GM19099 (cell line): ENCODE measurements around the gene ATCAY.

Experiments used
- POLR2A ChIP-seq: IDR thresholded peaks from 3 replicates; pipeline ENCODE4 v1.6.1; 2011; ENCODE audit warnings: low read depth; ENCODE audit not compliant: insufficient read length; ENCODE audit errors: extremely low read depth

The ATCAY gene

GRCh38 chr19:3914199-3914598 is 33.7 kb downstream of the ATCAY start:
- no peak for TF ChIP-seq POLR2A

DNA sequence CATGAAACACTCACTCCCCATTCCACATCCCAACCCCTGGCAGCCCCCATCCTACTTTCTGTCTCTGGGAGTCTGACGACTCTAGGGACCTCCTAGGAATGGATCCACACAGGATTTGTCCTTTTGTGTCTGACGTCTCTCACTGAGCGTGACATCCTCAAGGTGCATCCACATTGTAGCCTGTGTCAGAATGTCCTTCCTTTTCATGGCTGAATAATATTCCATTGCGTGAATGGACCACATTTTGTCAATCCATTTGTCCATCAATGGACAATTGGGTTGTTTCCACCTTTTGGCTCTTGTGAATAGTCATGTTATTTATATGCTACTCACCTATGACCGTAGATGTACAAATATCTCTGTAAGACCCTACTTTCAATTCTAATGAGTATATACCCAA is 35.5 kb downstream of the ATCAY start:
- no peak for TF ChIP-seq POLR2A

- no peak for TF ChIP-seq POLR2A
Measured at GRCh38 chr19:3919793-3920192, 39.3 kb downstream of the ATCAY start.

DNA sequence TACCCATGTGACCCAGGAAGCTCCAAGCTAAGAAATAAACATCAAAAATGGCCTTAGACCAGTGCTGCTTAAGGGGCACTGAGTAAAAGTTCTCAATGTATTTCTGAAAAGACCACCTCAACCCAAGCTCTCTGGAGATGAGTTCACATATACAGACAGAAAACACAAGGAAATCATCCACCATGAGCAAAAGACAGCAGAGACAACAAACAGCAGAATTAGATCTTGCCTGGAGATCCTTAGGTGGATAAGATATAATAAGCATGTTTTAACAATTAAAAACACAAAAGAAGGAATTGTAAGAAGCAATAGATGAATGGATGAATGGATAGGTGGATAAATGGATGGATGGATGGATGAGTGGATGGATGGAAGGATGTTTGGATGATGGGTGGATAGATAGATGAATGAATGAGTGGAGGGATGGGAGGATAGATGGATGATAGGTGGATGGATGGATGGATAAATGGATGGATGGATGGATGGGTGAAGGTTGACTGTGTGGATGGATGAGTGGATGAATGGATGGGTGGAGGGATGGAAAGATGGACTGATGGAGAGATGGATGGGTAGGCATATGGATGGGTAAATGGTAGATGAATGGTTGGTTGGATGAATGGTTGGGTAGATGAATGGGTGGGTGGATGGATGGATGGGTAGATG is 42.7 kb downstream of the ATCAY start:
- no peak for TF ChIP-seq POLR2A

DNA sequence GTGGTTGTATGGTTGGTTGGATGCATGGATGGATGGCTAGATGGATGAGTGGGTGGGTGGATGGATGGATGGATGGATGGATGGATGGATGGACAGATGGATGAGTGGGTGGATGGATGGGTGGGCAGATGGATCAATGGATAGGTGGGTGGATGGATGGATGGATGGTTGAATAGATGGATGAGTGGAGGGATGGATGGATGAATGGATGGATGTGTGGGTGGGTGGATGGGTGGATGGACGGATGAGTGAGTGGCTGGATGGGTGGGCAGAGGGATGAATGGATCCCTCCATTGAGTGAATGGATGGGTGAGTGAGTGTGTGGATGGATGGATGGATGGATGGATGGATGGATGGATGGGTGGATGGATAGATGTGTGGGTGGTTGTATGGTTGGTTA is 43.4 kb downstream of the ATCAY start:
- no peak for TF ChIP-seq POLR2A

DNA sequence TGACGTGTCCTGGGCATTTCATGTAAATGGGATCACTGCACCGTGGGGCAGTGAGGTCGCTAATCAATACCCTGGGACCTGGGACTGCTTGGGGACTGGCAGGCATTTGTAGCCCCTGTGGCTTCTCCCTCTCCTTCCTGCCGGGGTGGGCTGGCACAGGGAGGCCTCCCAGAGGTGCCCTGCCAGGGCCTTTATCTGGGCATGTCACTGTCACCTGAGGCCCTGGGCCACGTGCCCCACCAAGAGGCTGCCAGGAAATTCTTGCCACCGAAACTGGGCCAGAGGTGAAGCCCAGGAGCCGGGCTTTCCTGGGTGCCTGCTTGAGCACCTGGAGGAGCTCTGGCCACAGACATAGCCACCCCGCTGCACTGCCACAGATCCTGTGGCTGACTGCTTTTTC is 50.6 kb downstream of the ATCAY start:
- TF ChIP-seq POLR2A: no peak

DNA sequence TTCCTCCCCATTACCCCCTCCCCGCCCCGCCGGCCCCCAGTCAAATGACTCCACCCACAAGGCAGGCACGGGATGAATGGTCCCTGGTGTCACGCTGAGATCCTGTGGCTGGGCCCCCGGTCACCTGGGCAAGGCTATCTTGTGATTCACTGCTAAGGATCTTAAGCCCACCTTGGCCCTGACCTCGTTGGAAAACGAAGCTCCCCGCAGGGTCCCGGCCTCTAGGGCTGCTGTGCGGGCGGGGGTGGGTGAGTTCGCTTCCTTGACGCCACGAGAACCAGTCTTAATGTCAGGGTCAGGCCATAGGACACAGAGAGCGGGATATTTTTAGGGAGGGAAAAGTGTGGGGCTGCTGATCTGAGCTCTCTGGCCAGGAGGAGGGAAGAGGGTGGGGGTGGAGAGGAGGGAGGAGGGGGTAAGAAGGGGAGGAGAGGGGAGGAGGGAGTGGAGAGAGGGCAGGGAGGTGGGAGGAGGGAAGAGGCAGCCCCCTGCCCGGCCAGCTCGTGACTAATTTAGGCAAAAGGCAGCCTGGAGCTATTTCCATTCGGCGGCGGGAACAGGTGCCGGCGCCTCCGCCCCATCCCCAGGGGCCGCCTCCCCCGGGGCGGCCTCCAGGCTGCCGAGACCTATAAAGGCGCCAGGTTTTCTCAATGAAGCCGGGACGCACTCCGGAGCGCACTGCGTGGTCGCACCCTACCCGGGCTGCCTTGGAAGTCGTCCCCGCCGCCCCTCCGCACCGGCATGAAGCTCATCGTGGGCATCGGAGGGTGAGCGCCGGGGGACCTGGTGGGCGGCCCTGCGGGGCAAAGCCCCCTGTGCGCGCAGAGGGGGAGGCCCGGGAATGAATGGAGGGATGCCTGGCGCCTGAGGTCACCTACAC is 52.7 kb downstream of the ATCAY start, which contains the start of gene NMRK2:
Gene NMRK2 (plus strand): TSS at position 139 of the 880 bp plus-strand sequence. CDS start 603 bp downstream, at position 742.
- no peak for TF ChIP-seq POLR2A

- TF ChIP-seq POLR2A: no peak
Measured at GRCh38 chr19:3936506-3937442, 56.3 kb downstream of the ATCAY start.

- TF ChIP-seq POLR2A: no peak
Measured at GRCh38 chr19:3942790-3943409, 62.4 kb downstream of the ATCAY start.

DNA sequence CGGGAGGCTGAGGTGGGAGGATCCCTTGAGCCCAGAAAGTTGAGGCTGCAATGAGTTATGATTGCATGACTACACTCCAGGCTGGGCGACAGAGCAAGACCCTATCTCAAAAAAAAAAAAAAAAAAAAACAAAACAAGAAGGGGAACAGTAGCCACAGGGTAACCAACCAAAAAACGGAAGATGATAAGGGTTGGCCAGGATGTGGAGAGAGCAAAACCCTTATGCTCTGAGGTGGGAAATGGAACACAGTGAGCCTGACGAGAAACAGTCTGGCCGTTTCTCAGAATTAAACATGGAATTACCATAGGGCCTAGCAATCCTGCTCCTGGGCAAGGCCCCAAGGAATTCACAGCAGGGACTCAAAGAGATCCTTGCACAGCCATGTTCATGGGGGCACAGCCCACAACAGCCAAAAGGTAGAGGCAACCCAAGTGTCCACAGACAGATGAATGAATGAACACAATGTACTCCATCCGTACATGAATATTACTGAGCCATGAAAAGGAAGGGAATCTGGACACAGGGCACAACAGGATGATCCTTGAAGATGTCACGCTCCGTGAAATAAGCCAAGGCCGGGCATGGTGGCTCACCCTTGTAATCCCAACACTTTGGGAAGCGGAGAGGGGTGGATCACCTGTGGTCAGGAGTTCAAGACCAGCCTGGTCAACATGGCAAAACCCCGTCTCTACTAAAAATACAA is 63.7 kb downstream of the ATCAY start:
- TF ChIP-seq POLR2A: no peak

DNA sequence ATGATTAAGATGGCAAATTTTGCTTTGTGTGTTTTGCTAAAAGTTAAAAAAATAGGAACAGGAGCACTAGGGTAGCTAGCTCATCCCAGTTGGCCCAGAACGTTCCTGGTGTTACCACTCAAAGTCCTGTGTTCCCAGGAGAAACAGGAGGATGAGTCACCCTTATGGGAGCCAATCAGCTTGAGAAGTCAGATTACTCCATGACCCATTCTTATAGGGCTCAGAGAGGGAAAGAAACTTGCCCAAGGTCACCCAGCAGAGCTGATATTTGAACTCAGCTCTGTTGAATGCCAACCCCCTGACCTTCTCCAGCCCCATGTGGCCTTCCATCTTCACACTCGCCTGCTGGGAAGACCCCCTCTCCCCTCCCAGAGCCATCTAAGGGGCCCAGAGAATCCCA is 65.4 kb downstream of the ATCAY start:
- no peak for TF ChIP-seq POLR2A

GRCh38 chr19:3949294-3949693 is 68.8 kb downstream of the ATCAY start:
- TF ChIP-seq POLR2A: no peak

- no peak for TF ChIP-seq POLR2A
Measured at GRCh38 chr19:3949997-3950859, 69.7 kb downstream of the ATCAY start.
